Right lobe of liver (tissue), 6 donors: ENCODE measurements around the gene TRIO. TPM values are rescaled to one million over a fixed set of nuclear protein-coding genes. Genes with fewer than 3 reads are reported as not detected.

Source experiments
- ATAC-seq, 4 donors: fragments of 200-7000 bp; cut with Tn5 transposase; one replicate each; pipeline ENCODE4 v1.9.1; 2020; ENCODE audit warnings: mild to moderate bottlenecking in 4 of 4, moderate library complexity in 4 of 4
- DNase-seq, 3 donors: peaks; one replicate each; pipeline ENCODE4 v3.0.0-alpha.2; 2020
- H3K27ac ChIP-seq, 3 donors: fragments of 200-600 bp; one replicate each; pipeline ENCODE4 v1.8.0; 2022
- H3K27me3 ChIP-seq, 2 donors: fragments of 200-600 bp; one replicate each; pipeline ENCODE4 v1.8.0; 2022
- H3K36me3 ChIP-seq, 4 donors: fragments of 200-600 bp; sonication (generic) in 1 of 4; one replicate each; pipeline versions ENCODE4 v1.5.1 to v1.8.0; 2017 to 2022; ENCODE audit warnings: control low read depth in 1 of 4
- H3K4me1 ChIP-seq, 4 donors: fragments of 200-600 bp; sonication (generic) in 1 of 4; one replicate each; pipeline versions ENCODE4 v1.5.1 to v1.8.0; 2017 to 2022; ENCODE audit warnings: control low read depth in 1 of 4
- H3K4me3 ChIP-seq, 3 donors: fragments of 200-600 bp; one replicate each; pipeline ENCODE4 v1.8.0; 2022
- H3K9me3 ChIP-seq, 4 donors: fragments of 200-600 bp; sonication (generic) in 1 of 4; one replicate each; pipeline versions ENCODE4 v1.5.1 to v1.8.0; 2017 to 2022; ENCODE audit warnings: control low read depth in 1 of 4
- CTCF ChIP-seq, 4 donors: fragments of 200-600 bp in 3 of 4; fragments of 450-650 bp in 1 of 4; IDR thresholded peaks; one replicate each; pipeline versions ENCODE4 v1.5.1 to v1.8.0; 2016 to 2022; ENCODE audit warnings: antibody characterized with exemption in 4 of 4, mild to moderate bottlenecking in 2 of 4
- POLR2A ChIP-seq: fragments of 450-650 bp; IDR thresholded peaks from one replicate; pipeline ENCODE4 v1.6.1; 2017; ENCODE audit warnings: antibody characterized with exemption, mild to moderate bottlenecking
- WGBS: methylation state at CpG from one replicate; pipeline ENCODE4 v1.1.6; 2018; ENCODE audit warnings: low coverage, low lambda C conversion rate; ENCODE audit not compliant: insufficient coverage; ENCODE audit errors: missing lambda C conversion rate; 5-methylcytosine and 5-hydroxymethylcytosine counted together
- intact Hi-C, 2 donors: fragments of 100-400 bp; cut with DNase I; formaldehyde crosslinking; loops; one replicate each; pipeline versions ENCODE4 v1.11.2 to v1.14.1; 2022
- total RNA-seq, 6 experiments: library from RNA; depleted of rRNA in 2 of 6; stranded (reverse); fragments of >200 nt in 2 of 6; fragmentation: NEBNext Ultra II Directional in 3 of 6; extraction: Animal tissue kit (Norgen Biotek cat#: 25700) in 3 of 6; gene quantifications; one replicate each; pipeline versions ENCODE4 v1.1.0 to v1.2.4, GENCODE V29; 2016 to 2023
- donor health status: DM: no; HTN: yes; CAD: no.
- donor health status: DM: no; HTN: no; CAD: no.
- donor health status: DM: no; HTN: no; CAD: no.
- donor health status: DM: no; HTN: yes; CAD: no.
- donor health status: DM: no; HTN: yes; CAD: no.

TRIO gene
- total RNA-seq, 6 experiments from 2014 or later, result 34.7 to 63.5 (median 50.2) TPM

- ATAC-seq (no peak), DNase-seq (no peak)
- intact Hi-C loops, result no loop called here
- Histone ChIP-seq H3K4me1 (peaks cover 0 to 9% (median 4%) of the 10 kb centered on the region in 4 donors), H3K27ac (no peak overlapping the region), H3K27me3 (no peaks in the 10 kb centered on the region), H3K36me3 (no peaks in the 10 kb centered on the region), H3K4me3 (no peak overlapping the region), H3K9me3 (no peaks in the 10 kb centered on the region)
- no peak for TF ChIP-seq CTCF (IDR thresholded peaks at IDR 0.05)
- TF ChIP-seq POLR2A, result no peak
- WGBS, result 93% methylated on average over 5 of the region's 9 CpGs
Measured at GRCh38 chr5:14246350-14247053, 103.4 kb downstream of the TRIO start.

GRCh38 chr5:14247054-14247386, 103.9 kb downstream of the TRIO start:
- Histone ChIP-seq H3K36me3 (no peaks in the 10 kb centered on the region), H3K4me1 (peaks cover 0 to 9% (median 4%) of the 10 kb centered on the region in 4 donors), H3K9me3 (no peaks in the 10 kb centered on the region), H3K27ac (no peak overlapping the region), H3K4me3 (no peak overlapping the region), H3K27me3 (no peaks in the 10 kb centered on the region)
- DNase-seq (no peak), ATAC-seq (no peak)
- intact Hi-C loops, result no loop called here
- WGBS, result 61% methylated on average over 3 of the region's 4 CpGs
- TF ChIP-seq POLR2A (no peak), CTCF (IDR thresholded peaks at IDR 0.05) (no peak)

- DNase-seq (no peak), ATAC-seq (no peak)
- intact Hi-C loops, result no loop called here
- no peak overlapping the region for H3K4me3 ChIP-seq
- H3K4me1 ChIP-seq, result peaks cover 0 to 9% (median 4%) of the 10 kb centered on the region in 4 donors
- no peaks in the 10 kb centered on the region for H3K36me3 ChIP-seq
- no peaks in the 10 kb centered on the region for H3K9me3 ChIP-seq
- TF ChIP-seq POLR2A (no peak), CTCF (IDR thresholded peaks at IDR 0.05) (no peak)
- H3K27me3 ChIP-seq, result no peaks in the 10 kb centered on the region
- WGBS, result 68% methylated on average over 3 of the region's 6 CpGs
- H3K27ac ChIP-seq, result no peak overlapping the region
Measured at GRCh38 chr5:14249258-14250082, 106.3 kb downstream of the TRIO start.

- 60% methylated on average over 11 of the region's 16 CpGs for WGBS
- TF ChIP-seq CTCF (IDR thresholded peaks at IDR 0.05), result no peak
- no peak for TF ChIP-seq POLR2A
- Histone ChIP-seq H3K4me1 (peaks cover 0 to 9% (median 4%) of the 10 kb centered on the region in 4 donors), H3K9me3 (no peaks in the 10 kb centered on the region), H3K36me3 (no peaks in the 10 kb centered on the region), H3K27ac (no peak overlapping the region), H3K4me3 (no peak overlapping the region), H3K27me3 (no peaks in the 10 kb centered on the region)
- peak in 1 of 3 donors; percentile 31 for DNase-seq
- intact Hi-C loops, result no loop called here
- ATAC-seq, result peak; percentile 40 to 50 (median 44)
Measured at GRCh38 chr5:14250084-14250695, 107.0 kb downstream of the TRIO start.
